GM20000 (cell line): ENCODE results near the gene GUCA2A.

Source experiments
- DNase-seq: peaks from one replicate; pipeline ENCODE4 v3.0.0; 2012; ENCODE audit warnings: low spot score
- CTCF ChIP-seq: IDR thresholded peaks from 2 replicates; pipeline ENCODE4 v1.5.1; 2012; ENCODE audit warnings: mild to moderate bottlenecking, control low read depth; ENCODE audit errors: extremely low read depth, missing control alignments

GUCA2A gene

GRCh38 chr1:42128964-42129363 is 35.6 kb downstream of the GUCA2A start:
- no peak for TF ChIP-seq CTCF
- DNase-seq, result no peak

- DNase-seq, result no peak
Measured at GRCh38 chr1:42128499-42128898, 36.0 kb downstream of the GUCA2A start.

GRCh38 chr1:42127767-42128166 is 36.8 kb downstream of the GUCA2A start:
- TF ChIP-seq CTCF, result no peak
- DNase-seq, result no peak

More at GRCh38 chr1:42128499-42128898, 36.0 kb downstream of the GUCA2A start:
- no peak for TF ChIP-seq CTCF

GRCh38 chr1:42125552-42125951 is 39.0 kb downstream of the GUCA2A start:
- no peak for DNase-seq
- TF ChIP-seq CTCF, result no peak

- no peak for DNase-seq
- TF ChIP-seq CTCF, result no peak
Measured at GRCh38 chr1:42122408-42122807, 42.1 kb downstream of the GUCA2A start.

GRCh38 chr1:42118125-42118524 is 46.4 kb downstream of the GUCA2A start:
- TF ChIP-seq CTCF, result no peak
- no peak for DNase-seq

- no peak for TF ChIP-seq CTCF
- DNase-seq, result no peak
Measured at GRCh38 chr1:42117214-42117613, 47.3 kb downstream of the GUCA2A start.
